GM19395 (cell line): Measurements from ENCODE around the gene NOD1.

Source experiments
- ATAC-seq: cut with Tn5 transposase; IDR thresholded peaks from one replicate; pipeline ENCODE4 v1.9.1; 2021; ENCODE audit warnings: mild to moderate bottlenecking, moderate library complexity; ENCODE audit not compliant: unreplicated experiment

The NOD1 gene

DNA sequence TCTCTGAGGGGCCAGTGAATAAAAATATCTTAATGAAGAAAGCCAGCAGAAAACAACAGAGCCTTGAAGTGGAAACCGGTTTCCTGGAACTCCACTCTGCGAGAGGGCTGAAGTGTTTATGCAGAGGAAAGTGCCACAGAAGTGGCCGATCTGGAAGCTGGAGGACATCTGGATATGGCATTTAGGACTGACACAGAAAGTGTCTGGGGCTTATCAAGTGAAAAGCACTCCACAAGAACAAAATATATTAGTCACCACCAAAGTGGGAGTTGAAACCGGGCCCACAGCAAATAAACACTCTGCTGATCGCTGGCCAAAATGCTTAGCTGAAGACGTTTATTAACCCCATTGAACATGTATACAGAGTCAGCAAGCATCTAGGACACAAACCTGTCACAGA is 7.8 kb downstream of the NOD1 start:
- no peak for ATAC-seq

DNA sequence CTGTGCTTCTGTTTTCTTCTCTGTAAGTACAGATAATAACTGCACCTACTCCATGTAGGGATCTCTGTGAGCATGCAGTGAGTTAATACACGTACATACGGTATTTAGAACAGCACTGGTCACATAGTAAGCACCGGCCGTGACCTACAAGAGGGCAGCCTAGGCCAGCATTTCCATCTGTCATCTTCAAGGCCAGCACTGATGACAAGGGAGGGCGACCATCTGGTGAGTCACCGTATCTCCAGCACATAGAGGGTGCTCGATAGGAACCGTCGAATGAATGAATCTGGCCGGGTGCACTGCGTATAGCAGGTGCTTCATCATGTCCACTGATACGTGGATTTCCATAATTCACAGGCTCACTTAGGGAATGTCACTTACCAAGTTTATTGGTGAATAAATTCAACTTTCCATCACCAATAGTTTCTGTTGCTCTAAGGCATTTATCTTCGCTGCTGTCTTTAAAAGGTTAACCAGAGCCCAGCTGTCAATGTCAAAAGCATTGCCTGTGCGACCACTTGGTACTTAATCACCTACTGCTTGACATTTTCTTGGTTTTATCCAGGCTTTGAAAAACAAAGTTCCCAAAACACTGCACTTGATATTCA is 8.3 kb downstream of the NOD1 start:
- ATAC-seq, result no peak

DNA sequence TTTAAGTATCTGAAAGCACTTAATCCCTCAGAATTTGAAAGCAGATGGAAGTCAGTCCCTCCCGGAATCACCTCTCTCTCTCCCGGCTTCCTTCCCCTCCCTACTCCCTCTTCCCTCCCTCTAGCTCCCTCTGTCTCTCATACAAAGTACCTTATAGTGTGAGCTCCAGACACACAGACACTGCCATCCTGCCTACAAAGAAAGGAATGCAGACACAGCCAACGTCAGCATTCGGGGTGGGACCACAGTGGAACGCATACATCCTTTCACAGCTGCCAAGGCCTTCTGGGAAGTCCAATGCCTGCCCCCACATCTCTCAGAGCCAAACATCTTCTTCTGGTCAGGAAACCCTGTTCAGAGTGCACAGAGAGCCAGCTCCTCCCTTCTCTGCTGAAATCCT is 9.3 kb downstream of the NOD1 start:
- ATAC-seq, result no peak

DNA sequence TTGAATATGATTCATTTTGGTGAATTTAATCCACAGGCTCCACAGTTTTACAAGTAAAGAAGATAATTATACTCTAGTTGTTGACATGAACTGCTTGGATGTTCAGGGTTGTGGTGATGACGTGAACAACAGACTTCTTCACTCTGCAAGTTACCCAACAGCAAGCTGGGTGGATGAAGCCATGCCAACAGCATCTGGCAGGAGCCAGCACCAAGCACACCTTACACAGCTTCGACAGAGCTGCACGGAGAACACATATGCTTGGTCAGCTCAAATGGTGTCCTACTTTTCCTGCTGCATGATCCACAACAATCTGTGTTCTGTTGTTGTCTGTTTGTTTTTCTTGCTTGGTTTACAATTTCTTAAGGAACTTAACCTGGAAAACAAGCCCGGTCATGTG is 9.8 kb downstream of the NOD1 start:
- ATAC-seq, result no peak

DNA sequence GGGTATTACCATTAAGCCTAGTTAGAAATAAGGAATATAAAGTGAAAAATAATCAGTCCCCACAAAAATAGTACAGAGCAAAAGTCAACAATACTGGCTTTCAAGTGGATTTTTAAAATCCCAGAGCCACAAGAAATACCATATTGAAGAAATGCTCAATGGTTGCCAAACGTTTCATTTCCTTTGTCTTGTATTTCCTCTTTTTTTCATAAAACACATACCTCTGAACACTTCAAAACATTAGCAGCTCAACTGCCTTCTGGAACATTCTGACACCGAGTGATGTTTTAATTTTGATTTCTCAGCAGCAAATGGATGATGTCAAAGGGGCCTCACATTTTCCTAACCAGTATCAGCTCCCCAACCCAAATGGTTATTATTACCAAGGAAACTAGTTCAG is 10.5 kb downstream of the NOD1 start:
- ATAC-seq, result no peak

DNA sequence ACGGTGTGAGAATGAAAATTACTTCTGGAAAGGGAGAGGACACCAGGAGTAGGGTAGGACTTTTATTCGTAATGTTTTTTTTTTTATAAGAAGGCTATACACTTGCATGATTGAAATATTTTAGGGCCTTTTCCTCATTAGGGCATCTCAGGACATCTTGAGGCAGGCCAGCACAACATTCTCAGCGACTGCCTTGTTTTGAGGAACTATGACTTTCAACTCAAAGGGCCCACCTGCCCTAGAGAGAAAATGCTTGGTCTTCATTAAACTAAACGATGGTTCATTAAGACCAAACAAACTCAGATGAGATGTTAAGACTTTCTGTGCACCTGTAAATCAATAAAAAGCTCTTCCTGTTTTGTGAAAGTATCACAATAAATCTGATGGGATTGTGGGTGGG is 11.3 kb downstream of the NOD1 start:
- ATAC-seq, result no peak

GRCh38 chr7:30466266-30466665 is 12.3 kb downstream of the NOD1 start:
- no peak for ATAC-seq

DNA sequence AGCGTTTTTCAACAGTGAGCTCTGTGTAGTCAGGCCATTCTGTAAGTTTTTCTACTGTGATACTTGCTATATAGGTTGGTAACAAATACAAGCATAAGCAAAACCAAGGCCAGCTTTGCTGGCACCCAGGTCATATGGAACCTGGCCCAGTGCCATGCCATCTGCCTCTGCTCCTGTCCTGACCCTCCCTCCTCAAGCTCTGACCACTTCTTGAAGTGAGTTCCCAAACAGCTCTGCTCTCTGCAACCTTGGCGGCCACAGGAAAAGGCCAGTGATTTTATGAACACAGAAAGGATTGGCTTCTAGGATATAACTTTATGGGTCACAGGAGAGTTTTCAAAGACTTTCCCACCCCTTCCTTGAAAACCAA is 12.8 kb downstream of the NOD1 start:
- ATAC-seq, result no peak

DNA sequence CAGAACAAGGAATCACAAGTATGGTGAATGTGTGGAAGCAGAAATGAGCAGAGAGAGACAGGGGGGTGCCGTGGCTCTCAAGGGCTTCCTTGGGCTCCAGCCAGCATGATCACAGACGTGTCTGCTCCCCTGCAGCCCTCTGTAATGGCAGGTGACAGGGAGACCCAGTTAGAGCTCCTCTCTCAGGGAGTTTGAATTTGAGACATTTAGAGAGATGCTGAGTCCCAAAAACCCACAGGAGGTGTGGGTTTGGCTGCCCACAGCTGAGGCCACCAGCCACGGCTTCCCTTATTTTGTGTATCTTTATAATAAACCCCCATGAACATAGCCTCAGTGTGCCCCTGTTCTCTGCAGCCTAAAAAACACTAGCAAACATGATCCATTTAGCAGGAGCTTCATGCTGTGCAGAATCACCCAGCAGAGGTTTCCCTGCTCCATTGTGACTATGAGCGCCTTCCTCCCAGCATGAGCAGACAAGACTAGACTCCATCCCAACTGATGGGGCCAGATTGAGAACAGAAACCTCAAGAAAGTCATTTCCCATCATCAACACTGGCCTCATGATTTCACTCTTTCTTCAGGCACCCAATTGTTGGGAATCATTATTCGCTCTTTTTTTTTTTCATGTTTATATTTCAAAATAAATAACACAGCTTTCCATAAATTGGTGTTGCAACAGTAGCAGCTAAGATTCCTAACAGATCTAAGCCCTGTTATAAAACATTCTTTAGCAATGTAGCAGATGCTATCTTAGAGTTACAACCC is 13.4 kb downstream of the NOD1 start:
- no peak for ATAC-seq

- ATAC-seq, result peak; percentile 38
These were observed 14.3 kb downstream of the NOD1 start for GRCh38 chr7:30464231-30464671.

DNA sequence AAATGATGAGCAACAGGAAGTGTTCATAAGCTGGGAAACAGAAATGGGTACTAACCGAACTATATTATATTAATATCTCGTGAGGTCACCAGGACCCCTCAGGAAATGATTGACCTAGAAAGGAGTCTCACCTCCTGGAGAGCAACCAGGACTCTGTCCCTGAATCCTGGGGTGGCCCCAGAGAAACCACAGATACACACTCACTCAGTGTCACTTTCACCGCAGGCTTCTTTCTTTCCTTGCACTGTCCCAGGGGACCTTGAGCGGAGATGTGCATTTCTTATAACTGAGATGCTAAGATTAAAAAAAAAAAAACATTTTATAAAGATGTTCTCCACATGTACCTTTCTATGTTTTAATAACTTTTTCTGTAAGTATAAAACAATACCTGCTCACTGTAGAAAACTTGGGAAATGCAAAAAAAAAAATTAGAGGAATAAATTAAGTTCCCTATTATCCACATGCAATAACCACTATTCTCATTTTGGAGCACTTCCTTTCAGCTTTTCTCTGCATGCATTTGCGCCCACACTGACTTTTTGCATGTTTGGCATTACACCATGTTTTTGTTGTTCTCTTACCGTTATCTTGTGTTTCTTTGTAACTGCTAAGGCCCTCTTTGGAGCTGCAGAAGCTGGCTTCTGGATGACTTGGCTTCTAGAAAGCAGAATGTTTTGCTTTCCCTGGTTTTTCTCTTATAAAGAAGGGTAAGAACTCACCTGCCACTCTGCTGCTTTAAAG is 15.0 kb downstream of the NOD1 start:
- peak; percentile 63 for ATAC-seq

DNA sequence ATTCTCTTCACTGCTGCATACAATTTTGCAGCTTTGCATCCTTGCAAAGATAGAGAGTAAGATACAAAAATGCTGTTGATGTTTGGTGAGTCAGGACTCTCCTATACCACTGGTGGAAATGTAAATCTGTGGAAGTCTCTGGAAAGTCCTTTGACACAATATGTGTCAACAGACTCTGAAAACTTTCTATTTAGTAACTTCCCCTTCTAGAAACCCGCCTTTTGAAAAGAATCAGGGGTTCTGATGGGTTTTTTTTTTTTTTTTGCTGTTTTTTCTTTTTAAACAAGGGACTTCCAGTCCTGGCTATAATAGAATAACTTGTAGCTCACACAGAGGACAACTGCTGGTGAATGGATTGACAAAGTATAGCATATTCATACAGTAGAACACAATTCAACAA is 16.4 kb downstream of the NOD1 start:
- no peak for ATAC-seq

DNA sequence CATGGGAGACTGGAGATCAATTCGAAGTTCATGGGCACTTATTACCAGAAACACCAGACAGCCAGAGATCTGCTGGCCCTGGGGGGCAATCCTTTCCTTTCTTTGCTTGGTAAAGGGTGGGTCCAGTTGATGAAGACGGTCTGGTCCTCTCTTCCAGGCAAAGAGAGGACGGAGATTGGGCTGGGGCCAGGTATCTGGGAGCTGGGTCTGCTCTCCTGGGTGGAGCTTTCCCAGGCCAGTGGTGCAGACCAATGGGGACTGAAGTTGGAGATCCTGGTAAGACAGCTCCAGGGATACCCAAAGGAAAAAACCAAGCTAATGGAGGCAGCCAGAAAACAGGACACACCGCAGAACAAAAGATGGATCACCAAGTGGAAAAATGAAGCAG is 18.3 kb downstream of the NOD1 start:
- ATAC-seq, result no peak

DNA sequence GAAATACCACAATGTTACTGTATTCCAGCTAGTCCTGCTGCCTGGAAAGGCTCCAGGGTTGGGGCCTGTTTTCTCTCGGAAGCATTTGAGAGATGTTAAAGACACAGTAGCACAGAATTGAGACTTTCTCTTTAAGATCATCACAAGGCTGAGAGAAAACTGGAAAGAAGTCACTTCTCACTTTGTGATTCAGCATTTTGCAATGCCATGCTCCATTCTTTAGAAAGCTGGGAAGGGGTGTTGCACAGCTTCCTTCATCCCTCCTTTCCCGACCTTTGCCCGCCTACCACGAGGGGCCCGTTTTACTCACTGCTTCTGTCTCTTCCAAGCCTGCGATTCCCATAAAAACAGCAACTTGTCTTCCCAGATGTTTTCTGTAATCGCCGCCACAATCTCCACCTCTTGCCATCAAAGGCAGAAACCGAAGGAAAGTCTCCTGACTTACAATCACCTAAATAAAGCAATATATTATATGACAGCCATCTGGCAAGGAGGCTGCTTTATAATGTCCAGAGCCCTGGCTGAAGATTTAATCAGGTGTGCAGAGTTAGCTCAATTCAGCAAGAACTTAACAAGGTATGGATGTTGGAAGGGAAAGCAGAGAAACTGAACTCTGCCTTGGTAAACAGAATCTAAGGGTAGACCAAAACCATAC is 18.9 kb downstream of the NOD1 start:
- no peak for ATAC-seq

GRCh38 chr7:30458311-30458710 is 20.3 kb downstream of the NOD1 start:
- no peak for ATAC-seq

GRCh38 chr7:30453921-30454320 is 24.7 kb downstream of the NOD1 start:
- no peak for ATAC-seq

- ATAC-seq, result no peak
These were observed 25.6 kb downstream of the NOD1 start for GRCh38 chr7:30453016-30453415.

- ATAC-seq, result no peak
These were observed 26.2 kb downstream of the NOD1 start for GRCh38 chr7:30452280-30452930.

GRCh38 chr7:30451539-30452279 is 26.9 kb downstream of the NOD1 start:
- ATAC-seq, result no peak

DNA sequence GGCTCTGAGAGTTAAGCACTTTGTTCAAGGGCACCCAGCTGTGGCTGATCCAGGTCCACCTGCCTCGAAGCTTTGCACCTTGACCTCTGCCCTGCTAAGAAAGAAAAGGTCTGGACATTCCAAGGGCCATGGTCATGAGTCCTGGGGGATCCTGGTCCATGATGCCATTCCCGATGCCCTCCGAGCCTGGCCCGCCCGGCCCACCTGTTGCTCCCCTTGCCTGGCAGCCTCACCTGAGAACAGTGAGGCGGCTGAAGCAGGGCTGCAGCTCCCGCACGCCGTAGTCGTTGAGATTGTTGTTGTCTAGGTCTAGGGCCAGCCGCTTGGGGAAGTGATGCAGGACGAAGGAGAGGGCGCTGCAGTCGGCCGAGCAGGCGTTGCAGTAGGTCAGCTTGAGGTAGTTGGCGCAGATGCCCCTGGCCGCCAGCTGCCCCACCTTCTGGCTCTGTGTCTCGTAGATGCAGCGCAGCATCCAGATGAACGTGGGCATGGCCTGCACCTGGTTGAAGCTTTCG is 27.5 kb downstream of the NOD1 start:
- no peak for ATAC-seq
